Measurements from ENCODE around the gene PTPRA. TPM values are rescaled to one million over a fixed set of nuclear protein-coding genes. Genes with fewer than 3 reads are reported as not detected.

The PTPRA gene
- total RNA-seq, 1 experiment from 2014 or later, result 57.0 TPM

- Histone ChIP-seq H3K9me3 (no peaks in the 10 kb centered on the region), H3K27me3 (replicated peaks; ENCODE audit: control insufficient read depth, insufficient read depth, low read length) (no peaks in the 10 kb centered on the region), H3K36me3 (ENCODE audit: control insufficient read depth, insufficient read depth, low read length) (no peaks in the 10 kb centered on the region), H3K4me1 (peaks cover 8% of the 10 kb centered on the region; the same call in 1 of the 2 replicates), H3K4me3 (ENCODE audit: low read depth, low read length) (no peak overlapping the region)
- H3K36me3 Mint-ChIP-seq (ENCODE audit: insufficient read depth, unreplicated experiment), result peaks cover 5% of the 10 kb centered on the region
- no peak for DNase-seq
- ChIA-PET CTCF (no interaction called here), POLR2A (no interaction called here)
- intact Hi-C loops (cut with micrococcal nuclease; ENCODE audit: unreplicated experiment), result loop anchor here (5.0 kb wide), 1 partner anchor 71 kb away; no protein-coding TSS in a partner anchor
- no TSS peak for BruUV-seq (replicated peaks)
- H3K27ac Mint-ChIP-seq (ENCODE audit: unreplicated experiment), result no peak overlapping the region
- H3K9me3 Mint-ChIP-seq (ENCODE audit: unreplicated experiment), result no peaks in the 10 kb centered on the region
- no peak for TF ChIP-seq CTCF (IDR thresholded peaks at IDR 0.05; ENCODE audit: insufficient read depth in 1 of 2, low read depth in 1 of 2, low read length in 1 of 2, severe bottlenecking in 1 of 2, unreplicated experiment in 1 of 2)
- H3K4me1 Mint-ChIP-seq (ENCODE audit: low read depth, unreplicated experiment), result no peaks in the 10 kb centered on the region
- no peaks in the 10 kb centered on the region for H3K27me3 Mint-ChIP-seq (ENCODE audit: insufficient read depth, unreplicated experiment)
- no peak overlapping the region for H3K4me3 Mint-ChIP-seq (ENCODE audit: unreplicated experiment)
Observed at GRCh38 chr20:2911200-2911599, 37.9 kb downstream of the PTPRA start.

GRCh38 chr20:2914160-2914559 lies 40.9 kb downstream of the PTPRA start:
- Mint-ChIP-seq H3K4me1 (ENCODE audit: low read depth, unreplicated experiment) (peaks cover under 1% of the 10 kb centered on the region), H3K4me3 (ENCODE audit: unreplicated experiment) (no peak overlapping the region), H3K9me3 (ENCODE audit: unreplicated experiment) (no peaks in the 10 kb centered on the region), H3K27me3 (ENCODE audit: insufficient read depth, unreplicated experiment) (no peaks in the 10 kb centered on the region), H3K27ac (ENCODE audit: unreplicated experiment) (no peak overlapping the region), H3K36me3 (ENCODE audit: insufficient read depth, unreplicated experiment) (peaks cover 5% of the 10 kb centered on the region)
- Histone ChIP-seq H3K27me3 (replicated peaks; ENCODE audit: control insufficient read depth, insufficient read depth, low read length) (no peaks in the 10 kb centered on the region), H3K4me1 (peaks cover 17% of the 10 kb centered on the region), H3K4me3 (ENCODE audit: low read depth, low read length) (no peak overlapping the region), H3K9me3 (no peaks in the 10 kb centered on the region), H3K36me3 (ENCODE audit: control insufficient read depth, insufficient read depth, low read length) (no peaks in the 10 kb centered on the region; the same call in 1 of the 2 replicates)
- TF ChIP-seq CTCF (IDR thresholded peaks at IDR 0.05; ENCODE audit: insufficient read depth in 1 of 2, low read depth in 1 of 2, low read length in 1 of 2, severe bottlenecking in 1 of 2, unreplicated experiment in 1 of 2), result peak; percentile 40 to 52
- DNase-seq, result peak in 1 of 2 experiments; percentile 39
- BruUV-seq (replicated peaks), result no TSS peak
- POLR2A ChIA-PET, result no interaction called here
- CTCF ChIA-PET, result interaction anchor here (0.6 to 1.1 kb wide), 12 partner anchors 8 to 139 kb away, joined by 3 to 26 read pairs (median 5); partner anchors contain the start of gene MRPS26
- intact Hi-C loops (cut with micrococcal nuclease; ENCODE audit: unreplicated experiment), result loop anchor here (1.0 to 5.0 kb wide), 2 partner anchors 68 to 87 kb away; no protein-coding TSS in a partner anchor

GRCh38 chr20:2917266-2917665 lies 44.0 kb downstream of the PTPRA start:
- Mint-ChIP-seq H3K27ac (ENCODE audit: unreplicated experiment) (no peak overlapping the region), H3K9me3 (ENCODE audit: unreplicated experiment) (no peaks in the 10 kb centered on the region), H3K4me1 (ENCODE audit: low read depth, unreplicated experiment) (peaks cover 18% of the 10 kb centered on the region), H3K4me3 (ENCODE audit: unreplicated experiment) (no peak overlapping the region), H3K27me3 (ENCODE audit: insufficient read depth, unreplicated experiment) (no peaks in the 10 kb centered on the region), H3K36me3 (ENCODE audit: insufficient read depth, unreplicated experiment) (no peaks in the 10 kb centered on the region)
- Histone ChIP-seq H3K4me1 (peaks cover 25% of the 10 kb centered on the region), H3K36me3 (ENCODE audit: control insufficient read depth, insufficient read depth, low read length) (no peaks in the 10 kb centered on the region; the same call in 1 of the 2 replicates), H3K4me3 (ENCODE audit: low read depth, low read length) (no peak overlapping the region), H3K9me3 (no peaks in the 10 kb centered on the region), H3K27me3 (replicated peaks; ENCODE audit: control insufficient read depth, insufficient read depth, low read length) (no peaks in the 10 kb centered on the region)
- intact Hi-C loops (cut with micrococcal nuclease; ENCODE audit: unreplicated experiment), result no loop called here
- no TSS peak for BruUV-seq (replicated peaks)
- CTCF ChIA-PET, result interaction anchor here (0.6 to 2.0 kb wide), 2 partner anchors 84 to 547 kb away, joined by 4 to 5 read pairs; no protein-coding TSS in a partner anchor
- POLR2A ChIA-PET, result interaction anchor here (0.5 kb wide), 1 partner anchor 44 kb away, joined by 3 read pairs; the partner anchor contains the start of gene PTPRA
- no peak for DNase-seq
- TF ChIP-seq CTCF (IDR thresholded peaks at IDR 0.05; ENCODE audit: insufficient read depth in 1 of 2, low read depth in 1 of 2, low read length in 1 of 2, severe bottlenecking in 1 of 2, unreplicated experiment in 1 of 2), result no peak
